Measurements from ENCODE around the gene PODN. TPM values are rescaled to one million over a fixed set of nuclear protein-coding genes. Genes with fewer than 3 reads are reported as not detected.

PODN gene
- total RNA-seq, 1 experiment from 2014 or later, result not detected

- no peaks in the 10 kb centered on the region for H3K27me3 Mint-ChIP-seq (ENCODE audit: insufficient read depth, unreplicated experiment)
- BruUV-seq (replicated peaks), result no TSS peak
Observed at GRCh38 chr1:53037159-53037558, 24.9 kb upstream of the PODN start.

GRCh38 chr1:53038566-53038965 is 23.4 kb upstream of the PODN start:
- Histone ChIP-seq H3K9me3 (no peaks in the 10 kb centered on the region), H3K36me3 (ENCODE audit: control insufficient read depth, insufficient read depth, low read length) (no peaks in the 10 kb centered on the region), H3K4me1 (no peaks in the 10 kb centered on the region), H3K4me3 (ENCODE audit: low read depth, low read length) (no peak overlapping the region), H3K27me3 (replicated peaks; ENCODE audit: control insufficient read depth, insufficient read depth, low read length) (no peaks in the 10 kb centered on the region)
- Mint-ChIP-seq H3K9me3 (ENCODE audit: unreplicated experiment) (no peaks in the 10 kb centered on the region), H3K4me3 (ENCODE audit: unreplicated experiment) (no peak overlapping the region), H3K4me1 (ENCODE audit: low read depth, unreplicated experiment) (no peaks in the 10 kb centered on the region), H3K27ac (ENCODE audit: unreplicated experiment) (no peak overlapping the region), H3K36me3 (ENCODE audit: insufficient read depth, unreplicated experiment) (peaks cover 8% of the 10 kb centered on the region), H3K27me3 (ENCODE audit: insufficient read depth, unreplicated experiment) (no peaks in the 10 kb centered on the region)
- no peak for DNase-seq
- ChIA-PET POLR2A (no interaction called here), CTCF (no interaction called here)
- intact Hi-C loops (cut with micrococcal nuclease; ENCODE audit: unreplicated experiment), result no loop called here
- BruUV-seq (replicated peaks), result no TSS peak
- TF ChIP-seq, protein P1, sequence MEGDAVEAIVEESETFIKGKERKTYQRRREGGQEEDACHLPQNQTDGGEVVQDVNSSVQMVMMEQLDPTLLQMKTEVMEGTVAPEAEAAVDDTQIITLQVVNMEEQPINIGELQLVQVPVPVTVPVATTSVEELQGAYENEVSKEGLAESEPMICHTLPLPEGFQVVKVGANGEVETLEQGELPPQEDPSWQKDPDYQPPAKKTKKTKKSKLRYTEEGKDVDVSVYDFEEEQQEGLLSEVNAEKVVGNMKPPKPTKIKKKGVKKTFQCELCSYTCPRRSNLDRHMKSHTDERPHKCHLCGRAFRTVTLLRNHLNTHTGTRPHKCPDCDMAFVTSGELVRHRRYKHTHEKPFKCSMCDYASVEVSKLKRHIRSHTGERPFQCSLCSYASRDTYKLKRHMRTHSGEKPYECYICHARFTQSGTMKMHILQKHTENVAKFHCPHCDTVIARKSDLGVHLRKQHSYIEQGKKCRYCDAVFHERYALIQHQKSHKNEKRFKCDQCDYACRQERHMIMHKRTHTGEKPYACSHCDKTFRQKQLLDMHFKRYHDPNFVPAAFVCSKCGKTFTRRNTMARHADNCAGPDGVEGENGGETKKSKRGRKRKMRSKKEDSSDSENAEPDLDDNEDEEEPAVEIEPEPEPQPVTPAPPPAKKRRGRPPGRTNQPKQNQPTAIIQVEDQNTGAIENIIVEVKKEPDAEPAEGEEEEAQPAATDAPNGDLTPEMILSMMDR (IDR thresholded peaks at IDR 0.05; ENCODE audit: insufficient read depth in 1 of 2, low read depth in 1 of 2, low read length in 1 of 2, severe bottlenecking in 1 of 2, unreplicated experiment in 1 of 2), result no peak

More at GRCh38 chr1:53037159-53037558, 24.9 kb upstream of the PODN start:
- H3K9me3 Mint-ChIP-seq (ENCODE audit: unreplicated experiment), result no peaks in the 10 kb centered on the region
- Histone ChIP-seq H3K9me3 (no peaks in the 10 kb centered on the region), H3K4me1 (peaks cover under 1% of the 10 kb centered on the region), H3K36me3 (ENCODE audit: control insufficient read depth, insufficient read depth, low read length) (no peaks in the 10 kb centered on the region), H3K27me3 (replicated peaks; ENCODE audit: control insufficient read depth, insufficient read depth, low read length) (no peaks in the 10 kb centered on the region), H3K4me3 (ENCODE audit: low read depth, low read length) (no peak overlapping the region)
- ChIA-PET POLR2A (no interaction called here), CTCF (no interaction called here)
- no peak overlapping the region for H3K27ac Mint-ChIP-seq (ENCODE audit: unreplicated experiment)
- peaks cover 12% of the 10 kb centered on the region for H3K36me3 Mint-ChIP-seq (ENCODE audit: insufficient read depth, unreplicated experiment)
- no peak overlapping the region for H3K4me3 Mint-ChIP-seq (ENCODE audit: unreplicated experiment)
- intact Hi-C loops (cut with micrococcal nuclease; ENCODE audit: unreplicated experiment), result no loop called here
- TF ChIP-seq, protein P1 (IDR thresholded peaks at IDR 0.05; ENCODE audit: insufficient read depth in 1 of 2, low read depth in 1 of 2, low read length in 1 of 2, severe bottlenecking in 1 of 2, unreplicated experiment in 1 of 2), result no peak
- peaks cover 5% of the 10 kb centered on the region for H3K4me1 Mint-ChIP-seq (ENCODE audit: low read depth, unreplicated experiment)
- DNase-seq, result no peak

GRCh38 chr1:53043271-53043670 is 18.7 kb upstream of the PODN start:
- no peaks in the 10 kb centered on the region for H3K4me1 ChIP-seq
- no peaks in the 10 kb centered on the region for H3K36me3 ChIP-seq (ENCODE audit: control insufficient read depth, insufficient read depth, low read length)
- no peak overlapping the region for H3K4me3 ChIP-seq (ENCODE audit: low read depth, low read length)
- Mint-ChIP-seq H3K4me1 (ENCODE audit: low read depth, unreplicated experiment) (no peaks in the 10 kb centered on the region), H3K27me3 (ENCODE audit: insufficient read depth, unreplicated experiment) (no peaks in the 10 kb centered on the region), H3K36me3 (ENCODE audit: insufficient read depth, unreplicated experiment) (peaks cover 8% of the 10 kb centered on the region), H3K4me3 (ENCODE audit: unreplicated experiment) (no peak overlapping the region), H3K27ac (ENCODE audit: unreplicated experiment) (no peak overlapping the region), H3K9me3 (ENCODE audit: unreplicated experiment) (no peaks in the 10 kb centered on the region)
- intact Hi-C loops (cut with micrococcal nuclease; ENCODE audit: unreplicated experiment), result no loop called here
- no peak for DNase-seq
- POLR2A ChIA-PET, result no interaction called here
- no peaks in the 10 kb centered on the region for H3K9me3 ChIP-seq
- TF ChIP-seq, protein P1 (IDR thresholded peaks at IDR 0.05; ENCODE audit: insufficient read depth in 1 of 2, low read depth in 1 of 2, low read length in 1 of 2, severe bottlenecking in 1 of 2, unreplicated experiment in 1 of 2), result no peak
- H3K27me3 ChIP-seq (replicated peaks; ENCODE audit: control insufficient read depth, insufficient read depth, low read length), result no peaks in the 10 kb centered on the region
- no TSS peak for BruUV-seq (replicated peaks)
- CTCF ChIA-PET, result interaction anchor here (1.2 kb wide), 1 partner anchor 130 kb away, joined by 3 read pairs; no protein-coding TSS in a partner anchor
